ENCODE measurements around the gene TMEM163.
"Not testable (repeated sequence)": the region's sequence is repeated elsewhere in the genome, so short reads cannot be mapped to it uniquely, and the experiment has no call there.

TMEM163 gene

DNA sequence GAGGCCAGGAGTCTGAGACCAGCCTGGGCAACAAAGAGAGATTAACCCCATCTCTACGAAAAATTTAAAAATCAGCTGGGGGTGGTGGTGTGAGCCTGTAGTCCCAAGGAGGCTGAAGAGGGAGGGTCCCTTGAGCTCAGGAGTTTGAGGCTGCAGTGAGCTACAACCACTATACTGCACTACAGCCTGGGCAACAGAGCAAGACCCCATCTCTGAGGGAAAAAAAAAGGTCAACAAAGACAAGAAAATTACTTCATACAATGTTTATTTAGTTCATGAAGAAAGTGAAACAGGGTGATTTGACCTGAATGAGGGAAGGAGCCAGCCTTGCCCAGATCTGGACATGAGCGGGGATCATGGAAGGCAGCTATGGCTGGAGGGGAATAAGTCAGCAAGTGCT is 59.1 kb downstream of the TMEM163 start:
- Mint-ChIP-seq H3K27me3 (ENCODE audit: low read depth, poor library complexity) (peaks cover 5% of the 10 kb centered on the region), H3K36me3 (ENCODE audit: low read depth) (peaks cover 8% of the 10 kb centered on the region), H3K9me3 (peaks cover 17% of the 10 kb centered on the region), H3K4me3 (no peak overlapping the region), H3K27ac (no peak overlapping the region), H3K4me1 (peaks cover 7% of the 10 kb centered on the region)
- no peak for DNase-seq
- TF ChIP-seq, protein P1, sequence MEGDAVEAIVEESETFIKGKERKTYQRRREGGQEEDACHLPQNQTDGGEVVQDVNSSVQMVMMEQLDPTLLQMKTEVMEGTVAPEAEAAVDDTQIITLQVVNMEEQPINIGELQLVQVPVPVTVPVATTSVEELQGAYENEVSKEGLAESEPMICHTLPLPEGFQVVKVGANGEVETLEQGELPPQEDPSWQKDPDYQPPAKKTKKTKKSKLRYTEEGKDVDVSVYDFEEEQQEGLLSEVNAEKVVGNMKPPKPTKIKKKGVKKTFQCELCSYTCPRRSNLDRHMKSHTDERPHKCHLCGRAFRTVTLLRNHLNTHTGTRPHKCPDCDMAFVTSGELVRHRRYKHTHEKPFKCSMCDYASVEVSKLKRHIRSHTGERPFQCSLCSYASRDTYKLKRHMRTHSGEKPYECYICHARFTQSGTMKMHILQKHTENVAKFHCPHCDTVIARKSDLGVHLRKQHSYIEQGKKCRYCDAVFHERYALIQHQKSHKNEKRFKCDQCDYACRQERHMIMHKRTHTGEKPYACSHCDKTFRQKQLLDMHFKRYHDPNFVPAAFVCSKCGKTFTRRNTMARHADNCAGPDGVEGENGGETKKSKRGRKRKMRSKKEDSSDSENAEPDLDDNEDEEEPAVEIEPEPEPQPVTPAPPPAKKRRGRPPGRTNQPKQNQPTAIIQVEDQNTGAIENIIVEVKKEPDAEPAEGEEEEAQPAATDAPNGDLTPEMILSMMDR (IDR thresholded peaks at IDR 0.05) = no peak

DNA sequence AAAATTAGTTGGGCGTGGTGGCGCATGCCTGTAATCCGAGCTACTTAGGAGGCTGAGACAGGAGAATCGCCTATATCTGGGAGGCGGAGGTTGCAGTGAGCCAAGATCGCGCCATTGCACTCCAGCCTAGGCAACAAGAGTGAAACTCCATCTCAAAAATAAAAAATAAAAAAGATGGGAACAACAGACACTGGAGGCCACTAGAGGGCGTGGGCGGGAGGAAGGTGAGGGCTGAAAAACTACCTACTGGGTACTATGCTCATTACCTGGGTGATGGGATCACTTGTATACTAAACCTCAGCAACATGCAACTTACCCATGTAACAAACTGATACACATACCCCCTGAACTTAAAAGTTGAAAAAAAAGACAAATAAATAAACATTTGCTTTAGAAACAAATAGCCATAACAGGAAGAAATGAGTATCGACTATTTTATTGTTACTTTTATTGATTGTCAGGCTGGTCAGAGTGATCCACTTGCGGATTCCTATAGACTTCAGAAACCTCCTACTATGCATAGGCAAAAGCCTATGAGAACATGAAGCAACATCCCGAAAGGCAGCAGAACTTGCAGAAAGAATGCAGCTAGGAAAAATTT is 61.0 kb downstream of the TMEM163 start:
- peaks cover 8% of the 10 kb centered on the region for H3K36me3 Mint-ChIP-seq (ENCODE audit: low read depth)
- H3K27me3 Mint-ChIP-seq (ENCODE audit: low read depth, poor library complexity) = peaks cover 3% of the 10 kb centered on the region
- TF ChIP-seq, protein P1 (IDR thresholded peaks at IDR 0.05) = no peak
- no peak overlapping the region for H3K4me3 Mint-ChIP-seq
- H3K27ac Mint-ChIP-seq = no peak overlapping the region
- H3K9me3 Mint-ChIP-seq = peaks cover 17% of the 10 kb centered on the region
- H3K4me1 Mint-ChIP-seq = peaks cover 7% of the 10 kb centered on the region
- DNase-seq = no peak

DNA sequence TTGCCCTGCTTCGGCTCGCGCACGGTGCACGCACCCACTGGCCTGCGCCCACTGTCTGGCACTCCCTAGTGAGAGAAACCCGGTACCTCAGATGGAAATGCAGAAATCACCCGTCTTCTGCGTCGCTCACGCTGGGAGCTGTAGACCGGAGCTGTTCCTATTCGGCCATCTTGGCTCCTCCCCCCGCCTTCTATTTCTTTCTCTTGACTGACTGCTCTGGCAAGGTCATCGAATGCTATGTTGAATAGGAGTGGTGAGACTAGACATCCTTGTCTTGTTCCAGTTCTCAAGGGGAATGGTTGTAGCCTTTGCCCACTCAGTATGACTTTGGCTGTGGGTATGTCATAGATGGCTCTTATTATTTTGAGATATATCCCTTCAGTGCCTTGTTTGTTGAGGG is 62.4 kb downstream of the TMEM163 start:
- Mint-ChIP-seq H3K27ac (peak overlapping the region; percentile 25), H3K4me3 (peak overlapping the region; percentile 34), H3K9me3 (peaks cover 17% of the 10 kb centered on the region)
- not testable (repeated sequence) for H3K4me1 Mint-ChIP-seq; DNase-seq; H3K27me3 Mint-ChIP-seq (ENCODE audit: low read depth, poor library complexity); H3K36me3 Mint-ChIP-seq (ENCODE audit: low read depth)

DNA sequence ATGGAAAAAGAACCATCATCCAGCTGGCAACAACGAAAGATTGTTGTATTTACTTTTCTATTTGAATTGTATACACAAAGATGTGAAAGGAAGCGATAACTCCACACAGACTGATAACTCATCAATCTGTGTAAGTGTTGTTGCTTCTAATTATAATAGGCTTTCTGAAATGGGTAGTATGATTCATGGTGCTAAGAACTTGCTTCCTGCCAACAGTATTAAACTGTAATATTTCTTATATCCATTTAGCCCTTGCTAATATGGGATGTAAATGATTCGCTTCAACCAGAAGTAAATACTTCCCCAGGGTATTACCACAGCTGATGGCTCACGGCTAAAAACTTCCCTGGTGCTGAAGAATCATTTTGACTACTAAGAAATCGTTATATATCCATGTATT is 70.2 kb downstream of the TMEM163 start:
- H3K9me3 Mint-ChIP-seq = no peaks in the 10 kb centered on the region
- no peaks in the 10 kb centered on the region for H3K4me1 Mint-ChIP-seq
- TF ChIP-seq, protein P1 (IDR thresholded peaks at IDR 0.05) = no peak
- H3K27me3 Mint-ChIP-seq (ENCODE audit: low read depth, poor library complexity) = peaks cover 5% of the 10 kb centered on the region
- no peak for DNase-seq
- H3K4me3 Mint-ChIP-seq = no peak overlapping the region
- H3K27ac Mint-ChIP-seq = no peak overlapping the region
- no peaks in the 10 kb centered on the region for H3K36me3 Mint-ChIP-seq (ENCODE audit: low read depth)

DNA sequence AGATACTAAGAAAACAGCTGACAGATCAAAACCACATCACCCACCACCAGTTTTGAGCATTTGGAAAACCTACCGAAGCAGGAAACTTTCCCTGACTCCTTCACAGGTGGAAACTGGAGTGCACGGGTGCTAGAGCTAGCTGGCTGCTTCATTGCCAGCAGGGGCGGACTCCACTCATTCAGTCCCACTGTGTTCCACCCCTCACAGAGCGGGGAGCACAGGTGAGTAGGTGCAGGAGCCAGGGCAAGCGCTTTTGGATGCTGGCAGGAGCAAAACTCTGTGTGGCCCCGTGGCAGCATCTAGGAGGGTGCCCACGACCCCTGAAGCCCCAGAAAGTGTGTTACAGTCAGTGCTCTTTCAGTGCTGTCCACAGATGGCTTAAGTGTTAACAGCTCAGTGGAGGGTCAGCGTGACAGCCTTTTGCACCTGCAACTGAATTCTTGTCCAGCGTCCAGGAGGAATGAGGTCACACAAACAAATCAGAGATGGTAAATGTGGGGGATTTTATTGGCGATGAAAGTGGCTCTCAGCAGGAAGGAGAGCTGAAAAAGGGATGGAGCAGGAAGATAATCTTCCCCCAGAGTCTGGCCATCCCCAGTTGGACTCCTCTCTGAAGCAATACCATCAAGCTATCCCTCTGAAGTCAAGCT is 71.1 kb downstream of the TMEM163 start:
- TF ChIP-seq, protein P1 (IDR thresholded peaks at IDR 0.05) = no peak
- H3K27me3 Mint-ChIP-seq (ENCODE audit: low read depth, poor library complexity) = peaks cover 5% of the 10 kb centered on the region
- no peaks in the 10 kb centered on the region for H3K4me1 Mint-ChIP-seq
- no peak overlapping the region for H3K4me3 Mint-ChIP-seq
- no peaks in the 10 kb centered on the region for H3K9me3 Mint-ChIP-seq
- no peak for DNase-seq
- no peak overlapping the region for H3K27ac Mint-ChIP-seq
- H3K36me3 Mint-ChIP-seq (ENCODE audit: low read depth) = no peaks in the 10 kb centered on the region

DNA sequence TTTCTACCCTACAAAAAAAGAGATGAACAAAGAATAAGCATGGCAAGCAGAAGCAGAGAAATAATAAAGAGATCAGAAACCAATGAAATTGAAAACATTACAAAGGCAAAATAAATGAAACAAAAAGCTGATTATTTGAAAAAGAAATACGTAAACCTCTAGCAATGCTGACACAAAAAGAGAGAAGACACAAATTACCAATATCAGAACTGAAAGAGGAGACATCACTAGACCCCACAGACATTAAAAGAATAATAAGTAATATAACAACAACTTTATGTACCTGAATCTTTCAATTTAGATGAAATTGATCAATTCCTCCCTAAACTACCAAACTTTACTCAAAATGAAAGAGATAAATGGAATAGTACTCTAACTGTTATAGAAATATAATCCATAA is 75.9 kb downstream of the TMEM163 start:
- no peaks in the 10 kb centered on the region for H3K9me3 Mint-ChIP-seq
- DNase-seq = no peak
- H3K36me3 Mint-ChIP-seq (ENCODE audit: low read depth) = no peaks in the 10 kb centered on the region
- peaks cover 4% of the 10 kb centered on the region for H3K27me3 Mint-ChIP-seq (ENCODE audit: low read depth, poor library complexity)
- no peak overlapping the region for H3K4me3 Mint-ChIP-seq
- H3K27ac Mint-ChIP-seq = no peak overlapping the region
- H3K4me1 Mint-ChIP-seq = peaks cover 12% of the 10 kb centered on the region
- TF ChIP-seq, protein P1 (IDR thresholded peaks at IDR 0.05) = no peak

Data from nephron progenitor cell (in vitro differentiated cells).